H1 (cell line): Measurements from ENCODE around the gene GCK. TPM values are rescaled to one million over a fixed set of nuclear protein-coding genes. Genes with fewer than 3 reads are reported as not detected.

Experiments used
- CTCF ChIA-PET: fragments of 300-600 bp; sonication (Branson Sonifier 250); formaldehyde crosslinking; loops from one replicate; lab custom pipeline; 2021; ENCODE audit not compliant: partially characterized antibody; lab: Charles Lee
- POLR2A ChIA-PET: fragments of 300-600 bp; sonication (Branson Sonifier 250); formaldehyde crosslinking; loops from one replicate; lab custom pipeline; 2021; ENCODE audit warnings: inconsistent platforms; ENCODE audit not compliant: partially characterized antibody; lab: Charles Lee
- DNase-seq, 2 experiments: peaks; one replicate each; pipeline versions ENCODE4 v3.0.0 to v3.0.0-alpha.2; 2010 to 2022; ENCODE audit warnings: low spot score in 2 of 2, low read depth in 1 of 2, mixed read lengths in 1 of 2
- FAIRE-seq: peaks from 2 replicates; lab custom pipeline; 2011; peaks lifted over from hg19 to GRCh38; lab: Jason Lieb, UNC
- H2AFZ ChIP-seq: 2 replicates; pipeline ENCODE4 v1.8.1; 2012; ENCODE audit warnings: low read length, inconsistent platforms
- H2AK5ac ChIP-seq: 2 replicates; pipeline ENCODE4 v1.6.1; 2013; ENCODE audit warnings: low read depth, low read length
- H2BK120ac ChIP-seq: replicated peaks from 2 replicates; pipeline ENCODE3; 2013; ENCODE audit warnings: low read depth, low read length, inconsistent platforms
- H2BK12ac ChIP-seq: 2 replicates; pipeline ENCODE4 v1.6.1; 2013; ENCODE audit warnings: low read depth, low read length
- H2BK15ac ChIP-seq: 2 replicates; pipeline ENCODE4 v1.6.1; 2013; ENCODE audit warnings: low read length
- H2BK20ac ChIP-seq: 2 replicates; pipeline ENCODE4 v1.6.1; 2013; ENCODE audit warnings: low read length
- H2BK5ac ChIP-seq: 2 replicates; pipeline ENCODE4 v1.6.1; 2013; ENCODE audit warnings: low read depth, low read length
- H3K14ac ChIP-seq: 2 replicates; pipeline ENCODE4 v1.6.1; 2013; ENCODE audit warnings: inconsistent platforms; ENCODE audit not compliant: insufficient read length
- H3K18ac ChIP-seq: 2 replicates; pipeline ENCODE4 v1.6.1; 2013; ENCODE audit warnings: low read length; ENCODE audit errors: extremely low read depth
- H3K23ac ChIP-seq: 2 replicates; pipeline ENCODE4 v1.6.1; 2013; ENCODE audit warnings: inconsistent platforms; ENCODE audit not compliant: insufficient read length
- H3K23me2 ChIP-seq: 2 replicates; pipeline ENCODE4 v1.6.1; 2013; ENCODE audit warnings: low read depth, low read length
- H3K27ac ChIP-seq: 2 replicates; pipeline ENCODE4 v1.6.1; 2011; ENCODE audit warnings: low read depth, low read length, inconsistent platforms
- H3K27me3 ChIP-seq, 4 experiments: replicated peaks in 1 of 4; 1 replicate in 1 of 4; 2 replicates in 3 of 4; pipeline versions ENCODE4 v1.6.1 to v1.8.1; 2011 to 2013; ENCODE audit warnings: low read length in 3 of 4, mild to moderate bottlenecking in 3 of 4, inconsistent platforms in 2 of 4, mixed read lengths in 2 of 4, moderate library complexity in 1 of 4; ENCODE audit not compliant: control insufficient read depth in 3 of 4, insufficient read depth in 3 of 4; ENCODE audit errors: extremely low read depth in 1 of 4
- H3K36me3 ChIP-seq, 4 experiments: 2 replicates each; pipeline versions ENCODE4 v1.6.1 to v1.8.1; 2011 to 2013; ENCODE audit warnings: mild to moderate bottlenecking in 4 of 4, low read length in 3 of 4, moderate library complexity in 2 of 4, control low read depth in 1 of 4, inconsistent platforms in 1 of 4; ENCODE audit not compliant: insufficient read depth in 4 of 4, control insufficient read depth in 2 of 4
- H3K4ac ChIP-seq: replicated peaks from 2 replicates; pipeline ENCODE3; 2013; ENCODE audit warnings: low read length, low read depth, mixed read lengths, inconsistent platforms; ENCODE audit not compliant: insufficient read length
- H3K4me1 ChIP-seq, 4 experiments: replicated peaks in 1 of 4; 1 replicate in 1 of 4; 2 replicates in 3 of 4; pipeline versions ENCODE4 v1.6.1 to v1.8.1; 2011 to 2013; ENCODE audit warnings: low read length in 3 of 4, inconsistent platforms in 2 of 4, mixed read lengths in 1 of 4; ENCODE audit not compliant: insufficient read depth in 4 of 4, control insufficient read depth in 3 of 4
- H3K4me2 ChIP-seq, 2 experiments: 2 replicates each; pipeline versions ENCODE4 v1.6.1 to v1.8.1; 2011 to 2013; ENCODE audit warnings: low read depth in 2 of 2, low read length in 2 of 2, control low read depth in 1 of 2, inconsistent platforms in 1 of 2, mild to moderate bottlenecking in 1 of 2; ENCODE audit not compliant: insufficient read depth in 1 of 2
- H3K4me3 ChIP-seq, 4 experiments: fragments of 200-600, 300-600 bp in 1 of 4; sonication (generic), shearing (Covaris generic), sonication (Bioruptor Twin) in 1 of 4; 2 replicates each; pipeline versions ENCODE4 v1.5.1 to v1.8.1; 2011 to 2016; ENCODE audit warnings: low read length in 4 of 4, low read depth in 3 of 4, control low read depth in 2 of 4, inconsistent platforms in 2 of 4, mild to moderate bottlenecking in 2 of 4, mixed read lengths in 1 of 4, moderate library complexity in 1 of 4; ENCODE audit not compliant: insufficient read depth in 2 of 4; ENCODE audit errors: extremely low read depth in 1 of 4
- H3K56ac ChIP-seq: replicated peaks from 2 replicates; pipeline ENCODE3; 2013; ENCODE audit warnings: low read depth, mild to moderate bottlenecking, mixed read lengths, low read length, inconsistent platforms; ENCODE audit not compliant: insufficient read length
- H3K79me1 ChIP-seq: 2 replicates; pipeline ENCODE4 v1.6.1; 2013; ENCODE audit warnings: low read depth, low read length, control low read depth
- H3K79me2 ChIP-seq, 2 experiments: 2 replicates each; pipeline versions ENCODE4 v1.6.1 to v1.8.1; 2012 to 2013; ENCODE audit warnings: low read length in 2 of 2, mild to moderate bottlenecking in 2 of 2, inconsistent platforms in 1 of 2; ENCODE audit not compliant: insufficient read depth in 2 of 2, control insufficient read depth in 1 of 2
- H3K9ac ChIP-seq, 4 experiments: replicated peaks in 1 of 4; 1 replicate in 1 of 4; 2 replicates in 3 of 4; pipeline versions ENCODE4 v1.6.1 to v1.8.1; 2011 to 2013; ENCODE audit warnings: low read depth in 3 of 4, low read length in 3 of 4, control low read depth in 2 of 4, mild to moderate bottlenecking in 2 of 4, moderate library complexity in 2 of 4, inconsistent platforms in 1 of 4; ENCODE audit errors: extremely low read depth in 1 of 4
- H3K9me3 ChIP-seq, 2 experiments: 2 replicates each; pipeline versions ENCODE4 v1.6.1 to v1.8.1; 2012 to 2013; ENCODE audit warnings: mild to moderate bottlenecking in 2 of 2, moderate library complexity in 2 of 2, control low read depth in 1 of 2, inconsistent platforms in 1 of 2, low read depth in 1 of 2, low read length in 1 of 2, mixed read lengths in 1 of 2; ENCODE audit not compliant: insufficient read depth in 2 of 2
- H4K20me1 ChIP-seq, 2 experiments: replicated peaks in 1 of 2; 2 replicates each; pipeline versions ENCODE3 to v1.8.1; 2011 to 2013; ENCODE audit warnings: inconsistent platforms in 2 of 2, low read length in 2 of 2, mild to moderate bottlenecking in 1 of 2; ENCODE audit not compliant: insufficient read depth in 2 of 2, control insufficient read depth in 1 of 2
- H4K5ac ChIP-seq: 2 replicates; pipeline ENCODE4 v1.6.1; 2013; ENCODE audit warnings: low read length, low read depth, mixed read lengths, inconsistent platforms; ENCODE audit not compliant: insufficient read length
- H4K8ac ChIP-seq: 2 replicates; pipeline ENCODE4 v1.8.0; 2013; ENCODE audit warnings: mild to moderate bottlenecking, moderate library complexity, low read length, inconsistent platforms; ENCODE audit not compliant: insufficient read depth; ENCODE audit errors: extremely low read depth
- H4K91ac ChIP-seq: replicated peaks from 2 replicates; pipeline ENCODE3; 2013; ENCODE audit warnings: low read length, mixed read lengths, inconsistent platforms; ENCODE audit not compliant: insufficient read length
- ASH2L ChIP-seq: fragments of 200-600, 300-600 bp; sonication (generic); IDR thresholded peaks from one replicate; pipeline ENCODE4 v1.7.1; 2017; ENCODE audit warnings: low read length
- EZH2 ChIP-seq: fragments of 200-600 bp; sonication (generic); IDR thresholded peaks from 2 replicates; pipeline ENCODE4 v1.7.1; 2012; ENCODE audit warnings: low read depth, mild to moderate bottlenecking, moderate library complexity, low read length, inconsistent platforms; ENCODE audit not compliant: severe bottlenecking
- SAP30 ChIP-seq: fragments of 300-600 bp; sonication (generic); IDR thresholded peaks from 2 replicates; pipeline ENCODE4 v1.7.1; 2012; ENCODE audit warnings: low read length, moderate library complexity, mild to moderate bottlenecking, inconsistent platforms; ENCODE audit not compliant: insufficient read depth, insufficient replicate concordance
- SUZ12 ChIP-seq: fragments of 200-600 bp; sonication (generic); IDR thresholded peaks from 2 replicates; pipeline ENCODE4 v1.6.1; 2012; ENCODE audit warnings: mild to moderate bottlenecking, inconsistent platforms, low read length, moderate library complexity, mixed read lengths
- WGBS, 2 experiments: shearing (Covaris generic) in 1 of 2; methylation state at CpG; one replicate each; pipeline versions ENCODE4 v1.1.6 to v1.1.7; 2013 to 2015; ENCODE audit warnings: low lambda C conversion rate in 2 of 2, mixed read lengths in 2 of 2, inconsistent platforms in 1 of 2, low coverage in 1 of 2, missing lambda C conversion rate in 1 of 2; ENCODE audit not compliant: insufficient replicate concordance in 2 of 2, insufficient coverage in 1 of 2, insufficient read length in 1 of 2; ENCODE audit errors: extremely low coverage in 1 of 2, missing lambda C conversion rate in 1 of 2; 5-methylcytosine and 5-hydroxymethylcytosine counted together
- polyA plus RNA-seq, 7 experiments: library from polyadenylated mRNA; depleted of rRNA in 3 of 7; stranded (reverse) in 5 of 7; unstranded in 2 of 7; fragments of >200 nt in 5 of 7; fragments of 200-250 nt in 2 of 7; gene quantifications; 1 replicate in 5 of 7; 2 replicates in 1 of 7; 4 replicates in 1 of 7; pipeline versions ENCODE4 v1.2.1 to v1.2.3, GENCODE V29; 2011 to 2013; ENCODE audit warnings: missing spikeins in 2 of 7, mixed read lengths in 2 of 7
- total RNA-seq: library from RNA; stranded (reverse); fragmentation: NEBNext Ultra II Directional; extraction: Animal tissue kit (Norgen Biotek cat#: 25700); gene quantifications from 2 replicates; pipeline ENCODE4 v1.2.1, GENCODE V29; 2021
- TF ChIP-seq, protein P1 (sequence below): IDR thresholded peaks from 2 replicates; pipeline ENCODE4 v1.6.1; 2011; ENCODE audit warnings: low read depth, mild to moderate bottlenecking, low read length; ENCODE audit not compliant: insufficient read depth

GCK gene
- total and polyA plus RNA-seq, 2 of the 8 experiments (the other 6 are each of a cell fraction or from before 2014, with no cell fraction given), result 2.4 to 4.9 TPM

DNA sequence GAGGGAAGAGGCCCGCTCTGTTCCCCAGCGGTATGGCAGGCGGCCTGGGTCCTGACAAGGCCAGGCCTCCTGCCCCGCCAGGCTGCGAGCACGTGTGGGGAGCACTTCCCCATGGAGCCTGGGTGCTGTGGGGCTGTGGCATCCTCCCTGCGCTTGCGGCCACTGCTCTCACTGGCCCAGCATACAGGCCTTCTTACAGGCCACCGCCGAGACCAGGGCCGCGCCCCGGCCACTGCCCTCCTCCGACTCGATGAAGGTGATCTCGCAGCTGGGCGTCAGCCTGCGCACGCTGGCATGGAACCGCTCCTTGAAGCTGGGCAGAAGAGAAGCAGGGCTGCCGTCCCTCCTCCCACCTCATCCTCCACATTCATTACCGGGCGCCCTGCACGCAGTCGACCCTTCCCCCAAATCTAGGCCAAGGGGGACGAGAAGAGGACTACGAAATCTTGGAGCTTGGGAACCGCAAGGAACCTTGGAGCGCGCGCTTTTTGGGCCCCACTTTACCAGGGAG lies 44.2 kb downstream of the GCK start:
- Histone ChIP-seq H2AK5ac (no peak overlapping the region), H2BK12ac (peak overlapping the region; percentile 53; the same call in 1 of the 2 replicates), H2BK5ac (no peak overlapping the region), H3K9me3 (no peaks in the 10 kb centered on the region), H4K5ac (no peak overlapping the region), H3K4me2 (peak overlapping the region; percentile 67 to 89), H3K4me1 (peaks cover 0 to 20% (median 8%) of the 10 kb centered on the region in 4 experiments; a peak in 4 of 7 replicates), H4K20me1 (no peaks in the 10 kb centered on the region), H3K18ac (peak overlapping the region; percentile 60), H2BK120ac (no peak overlapping the region), H4K8ac (peak overlapping the region; percentile 81; the same call in 1 of the 2 replicates), H3K79me2 (no peaks in the 10 kb centered on the region), H3K56ac (no peak overlapping the region), H3K4ac (no peak overlapping the region), H3K27me3 (peaks cover 13 to 27% (median 22%) of the 10 kb centered on the region in 4 experiments), H3K27ac (no peak overlapping the region), H2BK20ac (no peak overlapping the region), H3K14ac (no peak overlapping the region), H3K23ac (no peak overlapping the region), H3K9ac (no peak overlapping the region), H2BK15ac (no peak overlapping the region), H3K4me3 (peak overlapping the region in 3 of 4 experiments; percentile 12 to 68 (median 30); a peak in 5 of 8 replicates), H3K36me3 (no peaks in the 10 kb centered on the region), H4K91ac (peak overlapping the region; percentile 51), H3K79me1 (no peaks in the 10 kb centered on the region), H2AFZ (peak overlapping the region; percentile 92; the same call in 1 of the 2 replicates), H3K23me2 (peaks cover 8% of the 10 kb centered on the region; the same call in 1 of the 2 replicates)
- POLR2A ChIA-PET, result interaction anchor here (0.7 to 0.8 kb wide), 2 partner anchors 19 to 22 kb away, joined by 3 read pairs; partner anchors contain the start of gene POLD2
- DNase-seq, result no peak
- CTCF ChIA-PET, result interaction anchor here (0.9 to 4.5 kb wide), 5 partner anchors 9 to 420 kb away, joined by 3 to 27 read pairs (median 4); no protein-coding TSS in a partner anchor
- TF ChIP-seq, protein P1, sequence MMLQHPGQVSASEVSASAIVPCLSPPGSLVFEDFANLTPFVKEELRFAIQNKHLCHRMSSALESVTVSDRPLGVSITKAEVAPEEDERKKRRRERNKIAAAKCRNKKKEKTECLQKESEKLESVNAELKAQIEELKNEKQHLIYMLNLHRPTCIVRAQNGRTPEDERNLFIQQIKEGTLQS, result no peak
- no peak for TF ChIP-seq SAP30
- TF ChIP-seq SUZ12, result peak; percentile 62; the same call in 1 of the 2 replicates
- no peak for TF ChIP-seq ASH2L
- peak; percentile 62 for TF ChIP-seq EZH2
- no peak for FAIRE-seq
- 68% methylated on average over 31 of the region's 31 CpGs; no CpG with 5 or more reads in 1 of the 2 experiments for WGBS, 2 experiments
